CD8-positive, alpha-beta memory T cell (primary cell): ENCODE results near the gene SLC25A45. TPM values are rescaled to one million over a fixed set of nuclear protein-coding genes. Genes with fewer than 3 reads are reported as not detected.
A peak's percentile ranks its signal among the peaks of the same experiment; 100 is the strongest.

ENCODE experiments used
- CTCF ChIA-PET: fragments of 350-600 bp; sonication (Branson Sonifier 250); formaldehyde crosslinking; loops from one replicate; lab custom pipeline; 2021; ENCODE audit warnings: antibody characterized with exemption; lab: Charles Lee
- POLR2A ChIA-PET: fragments of 350-600 bp; sonication (Branson Sonifier 250); formaldehyde crosslinking; loops from one replicate; lab custom pipeline; 2021; ENCODE audit warnings: antibody characterized with exemption; lab: Charles Lee
- DNase-seq, 5 donors: peaks; one replicate each; pipeline versions ENCODE4 v3.0.0 to v3.0.0-alpha.2; 2020 to 2022; ENCODE audit warnings: mixed read lengths in 1 of 5
- H3K27ac ChIP-seq: one replicate; pipeline ENCODE4 v1.7.0; 2013; ENCODE audit warnings: low read depth, mild to moderate bottlenecking, low read length, moderate library complexity
- H3K27me3 ChIP-seq: 2 replicates; pipeline ENCODE4 v1.7.0; 2013; ENCODE audit warnings: low read length, mild to moderate bottlenecking; ENCODE audit not compliant: insufficient read depth, poor library complexity, severe bottlenecking
- H3K36me3 ChIP-seq: 2 replicates; pipeline ENCODE4 v1.7.0; 2013; ENCODE audit warnings: mild to moderate bottlenecking, low read length, moderate library complexity; ENCODE audit not compliant: insufficient read depth
- H3K4me1 ChIP-seq: 2 replicates; pipeline ENCODE4 v1.7.0; 2013; ENCODE audit warnings: mild to moderate bottlenecking, low read length, moderate library complexity; ENCODE audit not compliant: insufficient read depth
- H3K4me3 ChIP-seq: 2 replicates; pipeline ENCODE4 v1.7.0; 2013; ENCODE audit warnings: mild to moderate bottlenecking, low read length
- H3K9me3 ChIP-seq: 2 replicates; pipeline ENCODE4 v1.7.0; 2013; ENCODE audit warnings: mild to moderate bottlenecking, low read length
- H3K27ac Mint-ChIP-seq, 8 donors: one replicate each; pipeline ENCODE4 v1.8.0; 2020 to 2021; ENCODE audit warnings: mixed read lengths in 8 of 8, mild to moderate bottlenecking in 6 of 8, inconsistent platforms in 3 of 8, moderate library complexity in 3 of 8
- H3K27me3 Mint-ChIP-seq, 2 donors: one replicate each; pipeline ENCODE4 v1.8.0; 2020 to 2021; ENCODE audit warnings: mixed read lengths in 2 of 2, mild to moderate bottlenecking in 1 of 2, moderate library complexity in 1 of 2
- H3K36me3 Mint-ChIP-seq, 3 donors: one replicate each; pipeline ENCODE4 v1.8.0; 2020 to 2021; ENCODE audit warnings: mixed read lengths in 3 of 3, inconsistent platforms in 1 of 3, mild to moderate bottlenecking in 1 of 3
- H3K4me1 Mint-ChIP-seq, 3 donors: one replicate each; pipeline ENCODE4 v1.8.0; 2020 to 2021; ENCODE audit warnings: mixed read lengths in 3 of 3, inconsistent platforms in 1 of 3, mild to moderate bottlenecking in 1 of 3
- H3K4me3 Mint-ChIP-seq, 7 donors: one replicate each; pipeline ENCODE4 v1.8.0; 2020 to 2021; ENCODE audit warnings: mixed read lengths in 7 of 7, mild to moderate bottlenecking in 6 of 7, moderate library complexity in 4 of 7, inconsistent platforms in 2 of 7
- H3K9me3 Mint-ChIP-seq, 5 donors: one replicate each; pipeline ENCODE4 v1.8.0; 2020 to 2022; ENCODE audit warnings: mixed read lengths in 5 of 5, mild to moderate bottlenecking in 3 of 5, moderate library complexity in 2 of 5, inconsistent platforms in 1 of 5
- polyA plus RNA-seq: library from polyadenylated mRNA; unstranded; fragments of 300-500 nt; fragmentation: Illumina TruSeq; gene quantifications from one replicate; pipeline ENCODE4 v1.2.3, GENCODE V29; 2021
- total RNA-seq, 2 experiments: library from RNA; stranded (reverse); gene quantifications; one replicate each; pipeline ENCODE4 v1.2.3, GENCODE V29; 2021

The SLC25A45 gene
- total and polyA plus RNA-seq, 3 experiments from 2014 or later: 13.3 to 14.6 (median 13.8) TPM

- peak overlapping the region; percentile 94 to 100 (median 97) for H3K27ac Mint-ChIP-seq
- ChIA-PET CTCF (interaction anchor here (0.7 to 11.7 kb wide), 9 partner anchors 8 to 101 kb away, joined by 3 to 448 read pairs (median 4); partner anchors contain the start of genes MALAT1 and SCYL1), POLR2A (interaction anchor here (0.5 to 20.1 kb wide), 19 partner anchors 8 to 214 kb away, joined by 3 to 1366 read pairs (median 4); partner anchors contain the start of genes EHBP1L1, FAM89B, FRMD8 and MALAT1)
- peaks cover 0 to 24% of the 10 kb centered on the region in 2 donors for H3K27me3 Mint-ChIP-seq
- Histone ChIP-seq H3K9me3 (no peaks in the 10 kb centered on the region), H3K4me1 (peaks cover 52% of the 10 kb centered on the region), H3K36me3 (peaks cover 6% of the 10 kb centered on the region), H3K27ac (peak overlapping the region; percentile 98), H3K27me3 (no peaks in the 10 kb centered on the region), H3K4me3 (peak overlapping the region; percentile 89)
- H3K36me3 Mint-ChIP-seq: peaks cover 28 to 60% (median 32%) of the 10 kb centered on the region in 3 donors
- H3K4me1 Mint-ChIP-seq: peaks cover 55 to 62% (median 61%) of the 10 kb centered on the region in 3 donors
- peaks cover 0 to 4% (median 0%) of the 10 kb centered on the region in 5 donors for H3K9me3 Mint-ChIP-seq
- peak in 4 of 5 donors; percentile 44 to 75 (median 70) for DNase-seq
- peak overlapping the region; percentile 93 to 97 (median 94) for H3K4me3 Mint-ChIP-seq
These were observed 42.0 kb upstream of the SLC25A45 start for GRCh38 chr11:65424205-65425104.

- Mint-ChIP-seq H3K9me3 (peaks cover 0 to 4% (median 0%) of the 10 kb centered on the region in 5 donors), H3K27ac (peak overlapping the region; percentile 94 to 100 (median 97)), H3K4me1 (peaks cover 55 to 62% (median 61%) of the 10 kb centered on the region in 3 donors), H3K36me3 (peaks cover 28 to 62% (median 32%) of the 10 kb centered on the region in 3 donors), H3K27me3 (peaks cover 0 to 24% of the 10 kb centered on the region in 2 donors), H3K4me3 (peak overlapping the region; percentile 93 to 97 (median 94))
- no peaks in the 10 kb centered on the region for H3K27me3 ChIP-seq
- no peaks in the 10 kb centered on the region for H3K9me3 ChIP-seq
- peak overlapping the region; percentile 89 for H3K4me3 ChIP-seq
- peak overlapping the region; percentile 98 for H3K27ac ChIP-seq
- peaks cover 52% of the 10 kb centered on the region for H3K4me1 ChIP-seq
- ChIA-PET CTCF (interaction anchor here (0.7 to 11.7 kb wide), 7 partner anchors 9 to 101 kb away, joined by 3 to 448 read pairs (median 5); partner anchors contain the start of genes MALAT1 and SCYL1), POLR2A (interaction anchor here (0.5 to 20.1 kb wide), 17 partner anchors 7 to 436 kb away, joined by 3 to 1366 read pairs (median 6); partner anchors contain the start of genes EHBP1L1, FRMD8, MALAT1 and PCNX3)
- DNase-seq: peak in 2 of 5 donors; percentile 31 to 41
- peaks cover 6% of the 10 kb centered on the region for H3K36me3 ChIP-seq
These were observed 41.2 kb upstream of the SLC25A45 start for GRCh38 chr11:65423516-65424204.

DNA sequence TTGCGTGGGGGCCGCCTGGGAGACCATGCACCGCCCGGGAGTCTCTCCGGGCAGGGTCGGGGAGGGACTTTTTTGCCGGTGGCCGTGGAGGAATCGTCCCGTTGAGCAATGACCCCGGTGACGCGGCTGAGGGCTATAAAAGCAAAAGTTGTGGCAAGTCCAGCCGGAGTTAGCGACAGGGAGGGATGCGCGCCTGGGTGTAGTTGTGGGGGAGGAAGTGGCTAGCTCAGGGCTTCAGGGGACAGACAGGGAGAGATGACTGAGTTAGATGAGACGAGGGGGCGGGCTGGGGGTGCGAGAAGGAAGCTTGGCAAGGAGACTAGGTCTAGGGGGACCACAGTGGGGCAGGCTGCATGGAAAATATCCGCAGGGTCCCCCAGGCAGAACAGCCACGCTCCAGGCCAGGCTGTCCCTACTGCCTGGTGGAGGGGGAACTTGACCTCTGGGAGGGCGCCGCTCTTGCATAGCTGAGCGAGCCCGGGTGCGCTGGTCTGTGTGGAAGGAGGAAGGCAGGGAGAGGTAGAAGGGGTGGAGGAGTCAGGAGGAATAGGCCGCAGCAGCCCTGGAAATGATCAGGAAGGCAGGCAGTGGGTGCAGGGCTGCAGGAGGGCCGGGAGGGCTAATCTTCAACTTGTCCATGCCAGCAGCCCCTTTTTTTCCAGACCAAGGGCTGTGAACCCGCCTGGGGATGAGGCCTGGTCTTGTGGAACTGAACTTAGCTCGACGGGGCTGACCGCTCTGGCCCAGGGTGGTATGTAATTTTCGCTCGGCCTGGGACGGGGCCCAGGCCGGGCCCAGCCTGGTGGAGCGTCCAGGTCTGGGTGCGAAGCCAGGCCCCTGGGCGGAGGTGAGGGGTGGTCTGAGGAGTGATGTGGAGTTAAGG lies 40.4 kb upstream of the SLC25A45 start, which contains the start of gene NEAT1:
Gene NEAT1 (plus strand): TSS at position 166 of the 883 bp plus-strand sequence.
- Mint-ChIP-seq H3K27me3 (peaks cover 0 to 24% of the 10 kb centered on the region in 2 donors), H3K9me3 (peaks cover 0 to 4% (median 0%) of the 10 kb centered on the region in 5 donors), H3K4me1 (peaks cover 54 to 61% (median 59%) of the 10 kb centered on the region in 3 donors), H3K36me3 (peaks cover 28 to 62% (median 32%) of the 10 kb centered on the region in 3 donors), H3K4me3 (peak within 1 kb of the TSS; percentile 93 to 97 (median 94)), H3K27ac (peak within 1 kb of the TSS; percentile 94 to 100 (median 97))
- Histone ChIP-seq H3K27me3 (no peaks in the 10 kb centered on the region), H3K4me3 (peak within 1 kb of the TSS; percentile 89), H3K9me3 (no peaks in the 10 kb centered on the region), H3K36me3 (peaks cover 6% of the 10 kb centered on the region), H3K4me1 (peaks cover 52% of the 10 kb centered on the region), H3K27ac (peak within 1 kb of the TSS; percentile 98)
- ChIA-PET CTCF (interaction anchor here (0.9 to 11.7 kb wide), 6 partner anchors 10 to 102 kb away, joined by 3 to 448 read pairs (median 4); partner anchors contain the start of genes MALAT1 and SCYL1), POLR2A (interaction anchor here (0.5 to 20.1 kb wide), 15 partner anchors 10 to 437 kb away, joined by 3 to 1366 read pairs (median 5); partner anchors contain the start of genes FAM89B, FRMD8, MALAT1 and SIPA1)
- peak; percentile 80 to 95 (median 86) for DNase-seq

- Histone ChIP-seq H3K27me3 (no peaks in the 10 kb centered on the region), H3K4me1 (peaks cover 52% of the 10 kb centered on the region), H3K27ac (peak overlapping the region; percentile 98), H3K36me3 (peaks cover 6% of the 10 kb centered on the region), H3K4me3 (peak overlapping the region; percentile 89), H3K9me3 (no peaks in the 10 kb centered on the region)
- Mint-ChIP-seq H3K36me3 (peaks cover 21 to 57% (median 26%) of the 10 kb centered on the region in 3 donors), H3K4me3 (peak overlapping the region; percentile 93 to 97 (median 94)), H3K4me1 (peaks cover 54 to 61% (median 59%) of the 10 kb centered on the region in 3 donors), H3K27ac (peak overlapping the region; percentile 94 to 100 (median 97)), H3K27me3 (peaks cover 0 to 24% of the 10 kb centered on the region in 2 donors), H3K9me3 (peaks cover 0 to 4% (median 0%) of the 10 kb centered on the region in 5 donors)
- CTCF ChIA-PET: interaction anchor here (0.6 to 11.7 kb wide), 6 partner anchors 11 to 80 kb away, joined by 3 to 448 read pairs (median 4); partner anchors contain the start of gene MALAT1
- peak; percentile 85 to 91 (median 88) for DNase-seq
- POLR2A ChIA-PET: interaction anchor here (0.5 to 20.1 kb wide), 18 partner anchors 8 to 1753 kb away, joined by 3 to 1366 read pairs (median 6); partner anchors contain the start of genes FAM89B, FRMD8 and MALAT1
These were observed 39.6 kb upstream of the SLC25A45 start for GRCh38 chr11:65421794-65422632.

GRCh38 chr11:65420979-65421793 lies 38.7 kb upstream of the SLC25A45 start:
- peaks cover 6% of the 10 kb centered on the region for H3K36me3 ChIP-seq
- no peaks in the 10 kb centered on the region for H3K27me3 ChIP-seq
- H3K9me3 ChIP-seq: no peaks in the 10 kb centered on the region
- peak overlapping the region; percentile 98 for H3K27ac ChIP-seq
- peaks cover 53% of the 10 kb centered on the region for H3K4me1 ChIP-seq
- POLR2A ChIA-PET: interaction anchor here (0.5 to 20.1 kb wide), 15 partner anchors 9 to 1752 kb away, joined by 3 to 1366 read pairs (median 3); partner anchors contain the start of genes EHBP1L1, FRMD8 and MALAT1
- H3K36me3 Mint-ChIP-seq: peaks cover 14 to 51% (median 20%) of the 10 kb centered on the region in 3 donors
- peaks cover 0 to 4% (median 0%) of the 10 kb centered on the region in 5 donors for H3K9me3 Mint-ChIP-seq
- peaks cover 0 to 24% of the 10 kb centered on the region in 2 donors for H3K27me3 Mint-ChIP-seq
- H3K27ac Mint-ChIP-seq: peak overlapping the region; percentile 94 to 100 (median 97)
- H3K4me3 ChIP-seq: peak overlapping the region; percentile 89
- DNase-seq: peak; percentile 81 to 95 (median 90)
- H3K4me3 Mint-ChIP-seq: peak overlapping the region; percentile 93 to 97 (median 94)
- CTCF ChIA-PET: interaction anchor here (0.6 to 11.7 kb wide), 5 partner anchors 12 to 81 kb away, joined by 3 to 448 read pairs (median 3); partner anchors contain the start of gene MALAT1
- peaks cover 52 to 61% (median 59%) of the 10 kb centered on the region in 3 donors for H3K4me1 Mint-ChIP-seq
